ENCODE results near the gene MAP1B.

DNA sequence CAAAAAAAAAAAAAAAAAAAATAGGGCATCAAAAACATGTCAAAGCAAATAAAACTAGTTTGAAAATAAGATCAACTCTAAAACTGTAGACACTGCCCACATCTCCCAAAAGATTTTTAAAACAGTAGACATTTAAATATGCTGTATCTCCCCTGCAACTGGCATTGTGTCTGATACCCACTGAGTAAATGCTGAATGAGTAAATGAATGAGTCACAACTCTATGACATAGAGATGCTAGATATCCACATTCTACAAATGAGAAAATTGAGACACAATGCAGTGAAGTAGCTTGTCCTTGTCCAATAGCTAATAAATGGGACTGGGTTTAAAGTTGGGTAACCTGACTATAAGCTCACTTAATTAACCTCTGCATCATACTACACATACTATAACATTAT is 14.1 kb upstream of the MAP1B start:
- TF ChIP-seq HDAC6 (IDR thresholded peaks at IDR 0.05; ENCODE audit: unreplicated experiment): no peak
- TF ChIP-seq HCFC1 (IDR thresholded peaks at IDR 0.05; ENCODE audit: low read length): no peak
- TF ChIP-seq POLR2A (IDR thresholded peaks at IDR 0.05; ENCODE audit: low read depth, low read length): no peak
- TF ChIP-seq TCF12 (IDR thresholded peaks at IDR 0.05; ENCODE audit: low read depth, low read length): no peak
- TF ChIP-seq, protein P1, sequence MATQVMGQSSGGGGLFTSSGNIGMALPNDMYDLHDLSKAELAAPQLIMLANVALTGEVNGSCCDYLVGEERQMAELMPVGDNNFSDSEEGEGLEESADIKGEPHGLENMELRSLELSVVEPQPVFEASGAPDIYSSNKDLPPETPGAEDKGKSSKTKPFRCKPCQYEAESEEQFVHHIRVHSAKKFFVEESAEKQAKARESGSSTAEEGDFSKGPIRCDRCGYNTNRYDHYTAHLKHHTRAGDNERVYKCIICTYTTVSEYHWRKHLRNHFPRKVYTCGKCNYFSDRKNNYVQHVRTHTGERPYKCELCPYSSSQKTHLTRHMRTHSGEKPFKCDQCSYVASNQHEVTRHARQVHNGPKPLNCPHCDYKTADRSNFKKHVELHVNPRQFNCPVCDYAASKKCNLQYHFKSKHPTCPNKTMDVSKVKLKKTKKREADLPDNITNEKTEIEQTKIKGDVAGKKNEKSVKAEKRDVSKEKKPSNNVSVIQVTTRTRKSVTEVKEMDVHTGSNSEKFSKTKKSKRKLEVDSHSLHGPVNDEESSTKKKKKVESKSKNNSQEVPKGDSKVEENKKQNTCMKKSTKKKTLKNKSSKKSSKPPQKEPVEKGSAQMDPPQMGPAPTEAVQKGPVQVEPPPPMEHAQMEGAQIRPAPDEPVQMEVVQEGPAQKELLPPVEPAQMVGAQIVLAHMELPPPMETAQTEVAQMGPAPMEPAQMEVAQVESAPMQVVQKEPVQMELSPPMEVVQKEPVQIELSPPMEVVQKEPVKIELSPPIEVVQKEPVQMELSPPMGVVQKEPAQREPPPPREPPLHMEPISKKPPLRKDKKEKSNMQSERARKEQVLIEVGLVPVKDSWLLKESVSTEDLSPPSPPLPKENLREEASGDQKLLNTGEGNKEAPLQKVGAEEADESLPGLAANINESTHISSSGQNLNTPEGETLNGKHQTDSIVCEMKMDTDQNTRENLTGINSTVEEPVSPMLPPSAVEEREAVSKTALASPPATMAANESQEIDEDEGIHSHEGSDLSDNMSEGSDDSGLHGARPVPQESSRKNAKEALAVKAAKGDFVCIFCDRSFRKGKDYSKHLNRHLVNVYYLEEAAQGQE (IDR thresholded peaks at IDR 0.05; ENCODE audit: low read depth, low read length): no peak

Measured in GM12878 (cell line).